Psoas muscle (tissue), 8 donors: ENCODE data around the gene RNF34. TPM values are rescaled to one million over a fixed set of nuclear protein-coding genes. Genes with fewer than 3 reads are reported as not detected.

Experiments used
- ATAC-seq, 4 donors: fragments of 200-7000 bp; cut with Tn5 transposase; one replicate each; pipeline ENCODE4 v1.9.1; 2020; ENCODE audit warnings: moderate library complexity in 3 of 4, mild to moderate bottlenecking in 2 of 4
- DNase-seq, 2 donors: peaks; one replicate each; pipeline ENCODE4 v3.0.0-alpha.2; 2020
- H3K27ac ChIP-seq: fragments of 200-600 bp; one replicate; pipeline ENCODE4 v1.8.0; 2022
- H3K27me3 ChIP-seq, 3 donors: fragments of 200-600 bp in 1 of 3; one replicate each; pipeline versions ENCODE4 v1.6.1 to v1.8.0; 2013 to 2022; ENCODE audit warnings: low read length in 2 of 3, mild to moderate bottlenecking in 2 of 3, moderate library complexity in 1 of 3; ENCODE audit not compliant: insufficient read depth in 3 of 3
- H3K36me3 ChIP-seq, 2 donors: fragments of 200-600 bp in 1 of 2; one replicate each; pipeline versions ENCODE4 v1.6.1 to v1.8.0; 2013 to 2022; ENCODE audit warnings: low read depth in 1 of 2, mild to moderate bottlenecking in 1 of 2, moderate library complexity in 1 of 2; ENCODE audit not compliant: insufficient read depth in 1 of 2
- H3K4me1 ChIP-seq: fragments of 200-600 bp; one replicate; pipeline ENCODE4 v1.8.0; 2022
- H3K4me3 ChIP-seq: fragments of 200-600 bp; one replicate; pipeline ENCODE4 v1.8.0; 2022; ENCODE audit warnings: mild to moderate bottlenecking
- H3K9me3 ChIP-seq: fragments of 200-600 bp; one replicate; pipeline ENCODE4 v1.8.0; 2022
- CTCF ChIP-seq: fragments of 200-600 bp; IDR thresholded peaks from one replicate; pipeline ENCODE4 v1.8.0; 2022; ENCODE audit warnings: antibody characterized with exemption
- WGBS, 3 donors: extraction: QIAGEN DNeasy Blood & Tissue Kit; methylation state at CpG; one replicate each; pipeline versions ENCODE4 v1.1.6 to v1.1.7; 2013; 5-methylcytosine and 5-hydroxymethylcytosine counted together
- intact Hi-C, 2 donors: fragments of 100-400 bp; cut with DNase I; formaldehyde crosslinking; loops; one replicate each; pipeline versions ENCODE4 v1.11.0 to v1.14.2; 2022
- polyA plus RNA-seq, 3 donors: library from polyadenylated mRNA; stranded (reverse); fragments of 200-250 nt; gene quantifications; one replicate each; pipeline ENCODE4 v1.2.3, GENCODE V29; 2013
- total RNA-seq, 4 donors: library from RNA; stranded (reverse); fragmentation: NEBNext Ultra II Directional in 2 of 4; extraction: Animal tissue kit (Norgen Biotek cat#: 25700) in 2 of 4; gene quantifications; one replicate each; pipeline versions ENCODE4 v1.2.1 to v1.2.4, GENCODE V29; 2021 to 2023
- donor health status: healthy with polysubstance abuse.
- donor health status: DM: no; HTN: no; CAD: no; lungs with moderate emphysema.
- donor health status: Bipolar disorder and iron deficiency.
- donor health status: healthy.
- donor health status: DM: yes; HTN: yes; CAD: no.
- donor health status: DM: no; HTN: no; CAD: no.
- donor health status: DM: no; HTN: no; CAD: no.
- donor health status: DM: yes; HTN: yes; CAD: no.

The RNF34 gene
- total and polyA plus RNA-seq, 7 donors, result 12.8 to 53.3 (median 43.3) TPM

DNA sequence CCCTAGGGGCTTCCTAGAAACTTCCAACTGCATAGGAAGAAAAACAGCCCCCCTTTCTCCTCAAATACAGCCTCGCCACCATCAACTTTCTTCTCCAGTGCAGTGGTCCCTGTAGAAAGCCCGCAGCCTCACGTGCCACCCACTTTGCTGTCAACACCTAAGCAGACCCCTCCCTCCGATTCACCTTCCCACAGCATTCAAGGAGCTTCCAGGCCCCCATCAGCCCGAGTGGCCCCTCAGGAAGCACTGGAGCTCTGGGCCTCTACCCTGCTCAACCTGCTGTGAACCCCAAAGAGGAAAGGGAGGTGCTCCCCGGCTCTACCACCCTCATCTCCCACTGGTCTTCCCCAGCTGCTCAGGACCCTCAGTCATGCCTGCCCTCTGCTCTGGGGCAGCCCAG, 55.0 kb downstream of the RNF34 start:
- H3K9me3 ChIP-seq, result no peaks in the 10 kb centered on the region
- intact Hi-C loops, result no loop called here
- no peaks in the 10 kb centered on the region for H3K27me3 ChIP-seq
- peaks cover 0 to 11% of the 10 kb centered on the region in 2 donors for H3K36me3 ChIP-seq
- WGBS, 3 donors, result 91 to 92% (median 91%) methylated on average over 6 of the region's 6 CpGs
- ATAC-seq (no peak), DNase-seq (no peak)
- H3K27ac ChIP-seq, result no peak overlapping the region
- H3K4me1 ChIP-seq, result peaks cover 16% of the 10 kb centered on the region
- H3K4me3 ChIP-seq, result no peak overlapping the region
- no peak for TF ChIP-seq CTCF

- intact Hi-C loops, result no loop called here
- TF ChIP-seq CTCF, result no peak
- peaks cover 0 to 11% of the 10 kb centered on the region in 2 donors for H3K36me3 ChIP-seq
- peak in 3 of 4 donors; percentile 35 to 57 (median 42) for ATAC-seq
- H3K27ac ChIP-seq, result no peak overlapping the region
- WGBS, 3 donors, result 69 to 86% (median 70%) methylated on average over 23 of the region's 23 CpGs
- no peaks in the 10 kb centered on the region for H3K9me3 ChIP-seq
- no peak for DNase-seq
- H3K27me3 ChIP-seq, result no peaks in the 10 kb centered on the region
- peaks cover 16% of the 10 kb centered on the region for H3K4me1 ChIP-seq
- H3K4me3 ChIP-seq, result no peak overlapping the region
Measured at GRCh38 chr12:121455766-121456420, 56.0 kb downstream of the RNF34 start.

GRCh38 chr12:121456551-121456950, 56.6 kb downstream of the RNF34 start:
- Histone ChIP-seq H3K9me3 (no peaks in the 10 kb centered on the region), H3K4me3 (no peak overlapping the region), H3K4me1 (peaks cover 16% of the 10 kb centered on the region), H3K27me3 (no peaks in the 10 kb centered on the region), H3K27ac (no peak overlapping the region), H3K36me3 (peaks cover 0 to 11% of the 10 kb centered on the region in 2 donors)
- intact Hi-C loops, result no loop called here
- no peak for TF ChIP-seq CTCF
- 77 to 84% (median 82%) methylated on average over 8 of the region's 8 CpGs for WGBS, 3 donors
- no peak for ATAC-seq
- DNase-seq, result no peak

- 88 to 94% (median 94%) methylated on average over 5 of the region's 5 CpGs for WGBS, 3 donors
- no peak for ATAC-seq
- TF ChIP-seq CTCF, result no peak
Measured at GRCh38 chr12:121461048-121461447, 61.1 kb downstream of the RNF34 start.

GRCh38 chr12:121464331-121464730, 64.4 kb downstream of the RNF34 start:
- no peaks in the 10 kb centered on the region for H3K9me3 ChIP-seq
- TF ChIP-seq CTCF, result no peak
- DNase-seq, result no peak
- H3K27me3 ChIP-seq, result no peaks in the 10 kb centered on the region
- peaks cover 11% of the 10 kb centered on the region for H3K4me1 ChIP-seq
- H3K27ac ChIP-seq, result no peak overlapping the region
- H3K4me3 ChIP-seq, result no peak overlapping the region
- ATAC-seq, result no peak
- 96 to 97% (median 96%) methylated on average over 13 of the region's 13 CpGs for WGBS, 3 donors
- intact Hi-C loops, result no loop called here
- H3K36me3 ChIP-seq, result no peaks in the 10 kb centered on the region

More at GRCh38 chr12:121461048-121461447, 61.1 kb downstream of the RNF34 start:
- Histone ChIP-seq H3K4me1 (peaks cover 15% of the 10 kb centered on the region), H3K4me3 (no peak overlapping the region), H3K27me3 (no peaks in the 10 kb centered on the region), H3K9me3 (no peaks in the 10 kb centered on the region), H3K36me3 (no peaks in the 10 kb centered on the region), H3K27ac (no peak overlapping the region)
- no peak for DNase-seq
- intact Hi-C loops, result no loop called here
